ENCODE results near the gene TKFC. TPM values are rescaled to one million over a fixed set of nuclear protein-coding genes. Genes with fewer than 3 reads are reported as not detected.
"Not testable (repeated sequence)": the region's sequence is repeated elsewhere in the genome, so short reads cannot be mapped to it uniquely, and the experiment has no call there.

TKFC gene
- total and polyA plus RNA-seq, 4 donors, result 15.7 to 134 (median 53.4) TPM

- no peaks in the 10 kb centered on the region for H3K36me3 ChIP-seq (ENCODE audit: control insufficient read depth in 4 of 4, insufficient read depth in 3 of 4, low read depth in 1 of 4, low read length in 3 of 4)
- H3K27me3 ChIP-seq (ENCODE audit: control insufficient read depth in 4 of 4, insufficient read depth in 4 of 4, low read length in 3 of 4), result no peaks in the 10 kb centered on the region
- no peak overlapping the region for H3K27ac ChIP-seq (ENCODE audit: low read depth in 1 of 2, low read length in 2 of 2)
- TF ChIP-seq REST (IDR thresholded peaks at IDR 0.05), result no peak
- no peak for TF ChIP-seq EGR1 (IDR thresholded peaks at IDR 0.05; ENCODE audit: low read depth in 2 of 2)
- no peak for TF ChIP-seq HNF4G (IDR thresholded peaks at IDR 0.05)
- no peak for TF ChIP-seq JUND (IDR thresholded peaks at IDR 0.05)
- TF ChIP-seq ATF3 (IDR thresholded peaks at IDR 0.05), result no peak
- TF ChIP-seq GABPA (IDR thresholded peaks at IDR 0.05 in 1 of 2, conservative IDR thresholded peaks at IDR 0.05 in 1 of 2), result no peak
- TF ChIP-seq RXRA (IDR thresholded peaks at IDR 0.05), result no peak
- no peak for TF ChIP-seq TAF1 (conservative IDR thresholded peaks at IDR 0.05)
- TF ChIP-seq HNF4A (conservative IDR thresholded peaks at IDR 0.05), result no peak
- TF ChIP-seq ZBTB33 (IDR thresholded peaks at IDR 0.05), result no peak
- no peak for TF ChIP-seq RAD21 (IDR thresholded peaks at IDR 0.05)
- TF ChIP-seq MAX (IDR thresholded peaks at IDR 0.05), result no peak
- TF ChIP-seq FOXA1 (IDR thresholded peaks at IDR 0.05), result no peak
- no peak for TF ChIP-seq SP1 (IDR thresholded peaks at IDR 0.05)
- no peak for TF ChIP-seq CTCF (IDR thresholded peaks at IDR 0.05; ENCODE audit: low read depth, low read length, missing input control)
- no peak for TF ChIP-seq YY1 (IDR thresholded peaks at IDR 0.05)
- no peak for TF ChIP-seq NR2F2 (IDR thresholded peaks at IDR 0.05)
- no peaks in the 10 kb centered on the region for H3K9me3 ChIP-seq (ENCODE audit: control insufficient read depth in 4 of 4, low read length in 3 of 4)
- peaks cover 4 to 20% (median 13%) of the 10 kb centered on the region in 4 donors for H3K4me1 ChIP-seq (ENCODE audit: control insufficient read depth in 4 of 4, insufficient read depth in 4 of 4, low read length in 3 of 4)
- H3K9ac ChIP-seq (ENCODE audit: low read depth in 1 of 2, low read length in 2 of 2), result no peak overlapping the region
- no peak for DNase-seq (ENCODE audit: low spot score)
- 92% methylated on average over 9 of the region's 9 CpGs for WGBS
- no peak overlapping the region for H3K4me3 ChIP-seq (ENCODE audit: low read depth in 1 of 3, low read length in 3 of 3)
These were observed 47.9 kb downstream of the TKFC start for GRCh38 chr11:61380884-61381283.

- H3K27me3 ChIP-seq (ENCODE audit: control insufficient read depth in 4 of 4, insufficient read depth in 4 of 4, low read length in 3 of 4); H3K36me3 ChIP-seq (ENCODE audit: control insufficient read depth in 4 of 4, insufficient read depth in 3 of 4, low read depth in 1 of 4, low read length in 3 of 4); DNase-seq (ENCODE audit: low spot score); H3K27ac ChIP-seq (ENCODE audit: low read depth in 1 of 2, low read length in 2 of 2); H3K9me3 ChIP-seq (ENCODE audit: control insufficient read depth in 4 of 4, low read length in 3 of 4); H3K4me3 ChIP-seq (ENCODE audit: low read depth in 1 of 3, low read length in 3 of 3); H3K9ac ChIP-seq (ENCODE audit: low read depth in 1 of 2, low read length in 2 of 2): not testable (repeated sequence)
- WGBS, result 95% methylated on average over 5 of the region's 5 CpGs
- peaks cover 4 to 13% (median 11%) of the 10 kb centered on the region in 4 donors for H3K4me1 ChIP-seq (ENCODE audit: control insufficient read depth in 4 of 4, insufficient read depth in 4 of 4, low read length in 3 of 4)
These were observed 50.8 kb downstream of the TKFC start for GRCh38 chr11:61383859-61384258.
